H9 (cell line): ENCODE data around the gene NDUFAB1. TPM values are rescaled to one million over a fixed set of nuclear protein-coding genes. Genes with fewer than 3 reads are reported as not detected.

Experiments used
- DNase-seq: peaks from one replicate; pipeline ENCODE4 v3.0.0-alpha.2; 2017
- H2AFZ ChIP-seq: one replicate; pipeline ENCODE4 v1.6.1; 2013; ENCODE audit warnings: mild to moderate bottlenecking, low read length, control low read depth, moderate library complexity
- H2AK5ac ChIP-seq: 2 replicates; pipeline ENCODE4 v1.6.1; 2013; ENCODE audit warnings: low read length, control low read depth, mixed read lengths; ENCODE audit not compliant: insufficient read length
- H2BK120ac ChIP-seq: one replicate; pipeline ENCODE4 v1.6.1; 2013; ENCODE audit warnings: low read depth, mild to moderate bottlenecking, low read length, control low read depth, inconsistent platforms; ENCODE audit not compliant: poor library complexity, severe bottlenecking
- H2BK12ac ChIP-seq: 2 replicates; pipeline ENCODE4 v1.6.1; 2013; ENCODE audit warnings: low read length, control low read depth, mixed read lengths, low read depth; ENCODE audit not compliant: insufficient read length
- H2BK15ac ChIP-seq: 2 replicates; pipeline ENCODE4 v1.6.1; 2013; ENCODE audit warnings: low read depth, low read length, control low read depth
- H2BK20ac ChIP-seq: one replicate; pipeline ENCODE4 v1.6.1; 2013; ENCODE audit warnings: low read depth, mild to moderate bottlenecking, low read length, control low read depth, inconsistent platforms; ENCODE audit not compliant: poor library complexity, severe bottlenecking
- H2BK5ac ChIP-seq: 2 replicates; pipeline ENCODE4 v1.6.1; 2013; ENCODE audit warnings: low read length, control low read depth, mixed read lengths; ENCODE audit not compliant: insufficient read length
- H3K14ac ChIP-seq: 2 replicates; pipeline ENCODE4 v1.6.1; 2013; ENCODE audit warnings: low read length, control low read depth; ENCODE audit not compliant: insufficient read depth
- H3K18ac ChIP-seq: 2 replicates; pipeline ENCODE4 v1.6.1; 2013; ENCODE audit warnings: low read depth, mild to moderate bottlenecking, mixed read lengths, low read length, control low read depth; ENCODE audit not compliant: insufficient read length
- H3K23ac ChIP-seq: 2 replicates; pipeline ENCODE4 v1.6.1; 2013; ENCODE audit warnings: low read length, control low read depth, mixed read lengths, low read depth; ENCODE audit not compliant: insufficient read length
- H3K23me2 ChIP-seq: 2 replicates; pipeline ENCODE4 v1.6.1; 2013; ENCODE audit warnings: low read depth, mild to moderate bottlenecking, mixed read lengths, low read length, control low read depth; ENCODE audit not compliant: insufficient read length, poor library complexity, severe bottlenecking
- H3K27ac ChIP-seq: 2 replicates; pipeline ENCODE4 v1.5.1; 2013; ENCODE audit warnings: low read length, control low read depth, mixed read lengths, low read depth; ENCODE audit not compliant: insufficient read length
- H3K27me3 ChIP-seq: 2 replicates; pipeline ENCODE4 v1.6.1; 2013; ENCODE audit warnings: low read length, control low read depth, inconsistent platforms; ENCODE audit not compliant: insufficient read depth
- H3K4ac ChIP-seq: 2 replicates; pipeline ENCODE4 v1.6.1; 2013; ENCODE audit warnings: low read depth, mild to moderate bottlenecking, control low read depth, inconsistent platforms, low read length, moderate library complexity
- H3K4me1 ChIP-seq: 2 replicates; pipeline ENCODE4 v1.6.1; 2013; ENCODE audit warnings: low read length, control low read depth, inconsistent platforms; ENCODE audit not compliant: insufficient read depth
- H3K4me2 ChIP-seq: 2 replicates; pipeline ENCODE4 v1.6.1; 2013; ENCODE audit warnings: low read length, control low read depth, mixed read lengths; ENCODE audit not compliant: insufficient read length, insufficient read depth
- H3K56ac ChIP-seq: 2 replicates; pipeline ENCODE4 v1.6.1; 2013; ENCODE audit warnings: low read depth, mild to moderate bottlenecking, mixed read lengths, low read length, control low read depth; ENCODE audit not compliant: insufficient read length
- H3K79me1 ChIP-seq: 2 replicates; pipeline ENCODE4 v1.6.1; 2013; ENCODE audit warnings: low read depth, mild to moderate bottlenecking, moderate library complexity, low read length, control low read depth, inconsistent platforms; ENCODE audit not compliant: insufficient read depth, poor library complexity, severe bottlenecking
- H3K79me2 ChIP-seq: 2 replicates; pipeline ENCODE4 v1.6.1; 2013; ENCODE audit warnings: low read length, control low read depth, inconsistent platforms; ENCODE audit not compliant: insufficient read depth
- H3K9ac ChIP-seq: 2 replicates; pipeline ENCODE4 v1.6.1; 2013; ENCODE audit warnings: low read length, control low read depth, mixed read lengths; ENCODE audit not compliant: insufficient read length; ENCODE audit errors: extremely low read depth
- H3K9me3 ChIP-seq: one replicate; pipeline ENCODE4 v1.6.1; 2013; ENCODE audit warnings: low read depth, low read length, inconsistent platforms; ENCODE audit not compliant: control insufficient read depth
- H3T11ph ChIP-seq: one replicate; pipeline ENCODE4 v1.6.1; 2013; ENCODE audit warnings: mild to moderate bottlenecking, low read length, control low read depth, inconsistent platforms
- H4K20me1 ChIP-seq: one replicate; pipeline ENCODE4 v1.6.1; 2013; ENCODE audit not compliant: control insufficient read depth, insufficient read length, insufficient read depth
- H4K5ac ChIP-seq: 2 replicates; pipeline ENCODE4 v1.6.1; 2013; ENCODE audit warnings: low read depth, mild to moderate bottlenecking, mixed read lengths, low read length, control low read depth; ENCODE audit not compliant: insufficient read length
- H4K8ac ChIP-seq: replicated peaks from 2 replicates; pipeline ENCODE4 v1.6.1; 2013; ENCODE audit warnings: low read length, control low read depth, mixed read lengths, low read depth; ENCODE audit not compliant: insufficient read length
- H4K91ac ChIP-seq: 2 replicates; pipeline ENCODE4 v1.6.1; 2013; ENCODE audit warnings: low read depth, mild to moderate bottlenecking, moderate library complexity, mixed read lengths, low read length, control low read depth; ENCODE audit not compliant: insufficient read length
- H3K27ac Mint-ChIP-seq, 3 experiments: 2 replicates in 2 of 3; 3 replicates in 1 of 3; pipeline ENCODE4 v1.8.0; 2020 to 2021; ENCODE audit warnings: mixed read lengths in 3 of 3, mild to moderate bottlenecking in 1 of 3, moderate library complexity in 1 of 3
- H3K27me3 Mint-ChIP-seq: 2 replicates; pipeline ENCODE4 v1.8.0; 2021; ENCODE audit warnings: low read depth, mild to moderate bottlenecking, moderate library complexity, mixed read lengths
- H3K36me3 Mint-ChIP-seq, 3 experiments: 2 replicates in 2 of 3; 3 replicates in 1 of 3; pipeline ENCODE4 v1.8.0; 2020 to 2021; ENCODE audit warnings: low read depth in 3 of 3, mixed read lengths in 3 of 3; ENCODE audit not compliant: insufficient read depth in 1 of 3
- H3K4me1 Mint-ChIP-seq, 2 experiments: 2 replicates each; pipeline ENCODE4 v1.8.0; 2020; ENCODE audit warnings: mixed read lengths in 2 of 2
- H3K4me3 Mint-ChIP-seq, 2 experiments: 2 replicates in 1 of 2; 3 replicates in 1 of 2; pipeline ENCODE4 v1.8.0; 2020 to 2021; ENCODE audit warnings: mild to moderate bottlenecking in 2 of 2, mixed read lengths in 2 of 2, moderate library complexity in 1 of 2
- H3K9me3 Mint-ChIP-seq, 2 experiments: 2 replicates in 1 of 2; 3 replicates in 1 of 2; pipeline ENCODE4 v1.8.0; 2020; ENCODE audit warnings: mild to moderate bottlenecking in 2 of 2, mixed read lengths in 2 of 2, moderate library complexity in 1 of 2
- WGBS: extraction: QIAGEN DNeasy Blood & Tissue Kit; methylation state at CpG from one replicate; pipeline ENCODE4 v1.1.7; 2013; ENCODE audit warnings: missing lambda C conversion rate, low lambda C conversion rate, mixed read lengths; ENCODE audit not compliant: insufficient read length; ENCODE audit errors: extremely low coverage; 5-methylcytosine and 5-hydroxymethylcytosine counted together
- total RNA-seq: library from RNA; stranded (reverse); gene quantifications from 2 replicates; pipeline ENCODE4 v1.2.1, GENCODE V29; 2021
- TF ChIP-seq, protein P1 (sequence below): fragments of 200-600 bp; sonication (generic); conservative IDR thresholded peaks from 3 replicates; pipeline ENCODE4 v1.8.0; 2021; ENCODE audit warnings: antibody characterized with exemption, mild to moderate bottlenecking

NDUFAB1 gene
- total RNA-seq, 1 experiment from 2014 or later, result 192 TPM

DNA sequence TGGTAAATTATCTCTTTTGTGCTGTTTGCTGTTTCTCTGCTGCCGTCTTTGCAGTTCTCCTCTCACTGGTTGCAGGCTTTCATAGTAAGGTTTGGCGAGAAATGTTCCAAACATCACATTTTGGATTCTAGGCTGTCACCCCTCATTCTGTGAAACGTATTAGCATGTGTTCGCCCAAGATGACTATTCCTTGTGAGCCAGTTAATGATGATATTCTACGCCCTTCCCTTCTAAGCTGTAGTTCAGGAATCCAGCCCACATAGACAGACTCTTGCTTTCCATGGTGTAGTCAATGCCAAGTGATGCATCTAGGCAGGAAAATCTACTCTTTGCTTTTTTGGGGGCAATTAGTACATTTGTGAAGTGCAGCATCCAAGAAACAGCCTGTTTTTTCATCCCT is 24.2 kb downstream of the NDUFAB1 start:
- no peak overlapping the region for H3K23ac ChIP-seq
- Mint-ChIP-seq H3K4me1 (no peaks in the 10 kb centered on the region), H3K36me3 (peaks cover 22 to 76% (median 68%) of the 10 kb centered on the region in 3 experiments; a peak in 6 of 7 replicates), H3K9me3 (no peaks in the 10 kb centered on the region), H3K27ac (no peak overlapping the region), H3K4me3 (no peak overlapping the region), H3K27me3 (no peaks in the 10 kb centered on the region)
- H3K56ac ChIP-seq, result no peak overlapping the region
- no peak overlapping the region for H2AFZ ChIP-seq
- no peak overlapping the region for H2BK5ac ChIP-seq
- no peaks in the 10 kb centered on the region for H3K23me2 ChIP-seq
- H3K18ac ChIP-seq, result no peak overlapping the region
- TF ChIP-seq, protein P1, sequence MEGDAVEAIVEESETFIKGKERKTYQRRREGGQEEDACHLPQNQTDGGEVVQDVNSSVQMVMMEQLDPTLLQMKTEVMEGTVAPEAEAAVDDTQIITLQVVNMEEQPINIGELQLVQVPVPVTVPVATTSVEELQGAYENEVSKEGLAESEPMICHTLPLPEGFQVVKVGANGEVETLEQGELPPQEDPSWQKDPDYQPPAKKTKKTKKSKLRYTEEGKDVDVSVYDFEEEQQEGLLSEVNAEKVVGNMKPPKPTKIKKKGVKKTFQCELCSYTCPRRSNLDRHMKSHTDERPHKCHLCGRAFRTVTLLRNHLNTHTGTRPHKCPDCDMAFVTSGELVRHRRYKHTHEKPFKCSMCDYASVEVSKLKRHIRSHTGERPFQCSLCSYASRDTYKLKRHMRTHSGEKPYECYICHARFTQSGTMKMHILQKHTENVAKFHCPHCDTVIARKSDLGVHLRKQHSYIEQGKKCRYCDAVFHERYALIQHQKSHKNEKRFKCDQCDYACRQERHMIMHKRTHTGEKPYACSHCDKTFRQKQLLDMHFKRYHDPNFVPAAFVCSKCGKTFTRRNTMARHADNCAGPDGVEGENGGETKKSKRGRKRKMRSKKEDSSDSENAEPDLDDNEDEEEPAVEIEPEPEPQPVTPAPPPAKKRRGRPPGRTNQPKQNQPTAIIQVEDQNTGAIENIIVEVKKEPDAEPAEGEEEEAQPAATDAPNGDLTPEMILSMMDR, result no peak
- H3K9ac ChIP-seq, result no peak overlapping the region
- H4K5ac ChIP-seq, result no peak overlapping the region
- H4K91ac ChIP-seq, result no peak overlapping the region
- no peak overlapping the region for H3K4me2 ChIP-seq
- H3K27me3 ChIP-seq, result no peaks in the 10 kb centered on the region
- no peak for DNase-seq
- H3K79me1 ChIP-seq, result no peaks in the 10 kb centered on the region
- H3T11ph ChIP-seq, result no peak overlapping the region
- no peak overlapping the region for H3K14ac ChIP-seq
- no peak overlapping the region for H2BK120ac ChIP-seq
- no peak overlapping the region for H2BK12ac ChIP-seq
- H4K20me1 ChIP-seq, result no peaks in the 10 kb centered on the region
- H3K27ac ChIP-seq, result no peak overlapping the region
- no peak overlapping the region for H3K4ac ChIP-seq
- H2BK15ac ChIP-seq, result no peak overlapping the region
- H3K9me3 ChIP-seq, result no peaks in the 10 kb centered on the region
- H2AK5ac ChIP-seq, result no peak overlapping the region
- WGBS, result no CpG with 5 or more reads among the region's 5 CpGs
- no peaks in the 10 kb centered on the region for H3K79me2 ChIP-seq
- no peak overlapping the region for H2BK20ac ChIP-seq
- H4K8ac ChIP-seq, result no peak overlapping the region
- H3K4me1 ChIP-seq, result no peaks in the 10 kb centered on the region
